Fibroblast of skin of scalp (primary cell): ENCODE measurements around the gene GLB1L2.
"Not testable (repeated sequence)": the region's sequence is repeated elsewhere in the genome, so short reads cannot be mapped to it uniquely, and the experiment has no call there.

Source experiments
- DNase-seq: peaks from one replicate; pipeline ENCODE4 v3.0.0-alpha.2; 2013

The GLB1L2 gene

DNA sequence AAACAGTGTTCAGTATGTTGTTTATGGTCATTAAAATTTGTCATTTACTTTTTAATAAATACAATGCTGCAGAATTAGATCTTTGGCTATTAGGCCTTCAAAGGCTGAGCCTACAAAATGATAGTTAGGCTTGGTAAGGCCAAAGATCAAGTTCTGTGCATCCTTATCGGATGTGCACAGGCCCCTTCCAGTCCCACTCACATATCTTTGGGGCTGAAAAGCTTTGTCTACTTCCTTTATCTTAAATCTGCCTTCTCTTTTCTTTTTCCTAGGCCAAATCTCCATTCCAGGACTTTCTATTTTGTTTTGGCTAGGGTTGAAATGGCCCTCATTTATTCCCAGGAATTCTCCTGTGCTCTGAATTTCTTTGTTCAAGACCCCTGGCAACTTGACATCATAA is 3.4 kb upstream of the GLB1L2 start:
- DNase-seq = no peak

DNA sequence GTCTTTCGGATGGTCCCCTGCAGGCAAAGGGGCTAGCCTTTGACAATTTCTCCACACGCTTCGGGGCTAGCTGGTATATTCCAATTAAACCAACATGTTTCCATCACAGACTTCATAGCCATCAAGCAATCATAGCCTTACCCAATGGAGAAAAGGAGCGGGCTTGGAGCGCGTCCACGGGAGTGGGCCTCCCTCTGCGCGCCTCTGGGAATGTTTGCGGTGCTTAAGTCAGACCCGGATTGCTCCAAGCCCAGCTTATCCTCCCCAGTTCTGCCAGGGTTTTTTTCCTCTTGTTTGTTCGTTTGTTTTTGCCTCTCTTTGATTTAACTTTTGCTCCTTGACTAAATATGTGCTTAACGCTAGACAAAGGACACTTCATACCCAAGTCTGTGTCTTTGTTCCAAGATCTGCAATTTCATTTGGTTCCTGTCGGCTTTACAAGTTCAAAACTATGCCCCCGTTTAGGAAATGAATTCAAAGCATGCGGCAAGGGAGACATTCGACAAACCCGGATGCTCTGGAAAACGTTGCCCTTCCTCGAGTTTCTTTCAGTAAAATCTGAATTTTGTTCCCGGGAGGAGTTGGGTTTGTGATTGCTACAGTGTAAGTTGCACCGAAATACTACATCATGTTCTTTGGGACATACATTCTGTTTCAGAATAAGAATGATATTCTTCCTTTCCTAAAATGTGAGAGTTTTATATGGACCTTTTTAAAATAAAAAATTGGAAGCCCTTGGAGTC is 1.0 kb upstream of the GLB1L2 start:
- DNase-seq = no peak

DNA sequence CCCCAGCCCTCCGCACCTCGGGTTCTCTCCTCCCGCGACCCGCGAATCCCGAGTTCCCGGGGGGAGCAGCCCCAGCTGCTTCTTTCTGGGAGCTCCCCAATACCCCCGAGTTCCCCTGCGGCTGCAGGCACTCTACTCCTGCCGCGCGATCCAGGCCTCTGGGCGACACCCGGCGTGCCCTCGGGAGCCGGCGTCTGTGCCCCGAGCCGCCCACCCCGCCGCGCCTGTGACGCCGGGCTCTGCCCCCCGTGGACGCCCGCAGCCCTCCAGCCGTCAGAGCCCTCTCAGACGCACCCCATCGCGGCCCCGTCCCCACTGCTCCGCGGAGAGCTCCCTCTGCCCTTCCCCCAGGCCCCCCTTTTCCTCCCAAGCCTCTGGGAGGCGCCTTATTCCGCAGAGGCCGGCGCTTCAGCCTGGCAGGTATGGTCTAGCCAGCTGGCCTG is 422 bp downstream of the GLB1L2 start:
- DNase-seq = no peak

DNA sequence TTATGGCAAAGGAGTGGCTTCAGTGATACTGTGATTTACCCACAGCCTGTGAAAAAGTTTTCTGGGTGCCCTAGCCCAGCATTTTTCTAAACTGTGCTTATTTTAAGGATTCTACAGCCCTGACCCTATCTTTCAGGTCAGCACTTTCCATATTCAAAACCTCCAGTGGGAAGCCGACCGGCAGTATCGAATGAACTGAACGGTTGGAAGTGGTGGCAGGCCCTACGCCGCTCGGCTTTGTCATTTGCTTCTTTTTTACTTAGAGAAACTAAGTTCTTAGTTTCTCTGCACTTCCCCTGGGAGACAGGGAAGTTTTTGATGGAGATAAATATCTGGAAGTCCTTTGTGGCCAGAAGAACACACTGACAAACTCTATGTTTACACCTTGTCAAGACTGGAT is 994 bp downstream of the GLB1L2 start:
- no peak for DNase-seq

DNA sequence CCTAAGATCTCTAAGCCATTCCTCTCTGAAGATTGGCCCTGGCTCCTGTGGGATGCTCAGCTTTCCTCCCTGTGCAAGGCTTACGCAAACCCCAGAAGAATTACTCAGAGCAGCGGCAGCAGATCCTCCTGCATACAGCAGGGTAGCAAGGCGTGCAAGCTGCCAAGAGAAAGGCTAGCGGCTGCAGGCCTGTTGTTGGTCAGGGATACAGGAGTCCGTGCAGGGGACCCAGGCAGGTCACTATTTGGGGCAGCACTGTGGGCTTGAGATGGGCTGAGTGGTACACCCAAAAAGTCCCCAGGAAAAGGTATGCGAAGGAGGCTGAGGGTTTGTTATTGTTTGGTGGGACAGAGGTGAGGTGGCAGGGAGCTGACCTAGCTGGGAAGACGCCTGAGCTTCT is 1.5 kb downstream of the GLB1L2 start:
- no peak for DNase-seq

DNA sequence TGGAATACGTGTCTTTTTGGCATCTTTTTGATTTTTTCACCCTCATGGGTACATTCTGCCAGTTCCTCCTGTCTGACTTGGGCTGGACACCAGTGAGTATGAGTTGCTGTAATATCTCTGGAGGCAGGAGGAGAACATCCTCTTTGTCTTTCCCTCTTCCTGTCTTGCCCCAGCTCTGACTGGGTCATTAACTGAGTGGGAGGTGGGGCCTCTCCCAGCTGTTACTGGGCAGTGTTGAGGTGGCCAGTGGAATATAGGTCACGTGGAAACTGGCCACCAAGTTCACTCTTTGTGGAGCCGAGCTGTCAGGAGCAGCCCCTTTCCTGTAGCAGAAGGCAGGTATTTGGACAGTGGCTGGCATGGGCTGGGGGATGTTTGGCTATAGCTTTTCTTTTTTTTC is 2.2 kb downstream of the GLB1L2 start:
- DNase-seq = no peak

DNA sequence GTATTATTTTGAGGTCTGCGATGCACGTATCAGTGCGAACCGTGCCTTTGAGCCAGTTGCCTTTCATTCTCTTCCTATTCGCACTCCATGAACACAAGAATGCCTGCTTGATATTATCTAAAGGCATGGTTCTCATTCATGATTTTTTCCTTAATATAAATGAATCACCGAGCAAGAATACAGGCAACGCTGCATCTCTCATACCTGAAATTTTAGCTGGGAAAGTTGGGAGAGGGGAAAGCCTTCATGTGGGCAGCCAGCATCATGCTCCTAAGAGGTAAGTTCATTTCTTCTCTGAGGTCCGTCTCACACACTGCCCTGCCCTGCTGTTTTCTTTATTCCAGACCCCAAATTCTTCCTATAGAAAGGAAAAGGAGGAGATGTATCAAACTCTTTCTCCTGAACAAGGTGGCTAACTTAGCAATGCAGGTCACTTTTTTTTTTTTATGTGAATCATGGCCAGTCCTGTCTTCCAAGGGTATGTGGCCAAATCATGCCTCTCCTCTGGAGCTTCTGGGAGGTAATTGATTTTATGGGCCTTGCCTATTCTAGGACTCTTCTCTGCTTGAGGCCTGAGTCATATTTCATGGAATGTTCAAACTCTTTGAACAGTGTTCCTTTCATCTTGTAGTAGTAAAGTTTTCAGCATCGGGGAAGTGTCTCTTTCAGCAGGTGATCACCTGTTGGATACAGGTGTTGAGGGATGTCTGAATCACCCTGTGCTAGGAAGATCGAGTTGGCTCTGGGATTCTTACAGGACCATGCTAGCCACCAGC is 3.2 kb downstream of the GLB1L2 start:
- DNase-seq = no peak

DNA sequence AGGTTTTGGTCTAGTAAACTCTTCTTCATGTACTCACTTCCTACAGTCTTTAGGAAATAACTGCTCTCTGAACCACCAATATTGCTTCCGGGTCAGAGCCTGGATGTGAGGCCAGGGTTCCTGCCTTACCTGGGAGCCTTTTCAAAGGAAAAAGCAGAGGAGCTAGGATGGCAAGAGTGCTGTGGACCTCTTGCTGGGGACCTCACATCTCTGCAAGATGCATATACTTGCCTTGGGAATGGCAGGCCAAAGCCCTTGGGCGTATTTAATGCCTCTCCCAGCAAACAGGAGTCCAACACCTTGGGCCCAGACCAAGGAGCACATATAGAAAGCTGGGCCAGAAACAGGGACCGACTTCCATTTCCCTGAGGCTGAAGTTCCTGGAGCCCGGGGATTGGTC is 5.3 kb downstream of the GLB1L2 start:
- no peak for DNase-seq

DNA sequence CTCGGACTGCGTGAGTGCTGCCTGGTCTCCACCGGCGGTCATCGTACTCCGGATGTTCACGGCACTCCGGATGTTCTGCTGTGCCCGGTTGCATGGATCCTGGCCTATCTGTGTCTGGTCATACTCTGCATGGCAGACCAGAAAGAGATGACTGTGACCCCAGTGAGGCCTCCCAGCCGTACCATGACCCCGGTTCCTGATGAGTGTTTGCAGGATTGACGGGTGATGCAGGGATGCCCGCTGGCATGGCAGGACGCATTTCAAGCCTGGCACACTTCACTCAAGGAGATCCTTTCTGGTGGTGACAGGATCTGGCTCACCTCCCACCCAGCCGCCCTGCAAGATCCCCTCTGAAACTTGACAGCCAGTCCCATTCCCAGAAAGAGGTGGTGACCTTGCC is 6.3 kb downstream of the GLB1L2 start:
- DNase-seq = no peak

DNA sequence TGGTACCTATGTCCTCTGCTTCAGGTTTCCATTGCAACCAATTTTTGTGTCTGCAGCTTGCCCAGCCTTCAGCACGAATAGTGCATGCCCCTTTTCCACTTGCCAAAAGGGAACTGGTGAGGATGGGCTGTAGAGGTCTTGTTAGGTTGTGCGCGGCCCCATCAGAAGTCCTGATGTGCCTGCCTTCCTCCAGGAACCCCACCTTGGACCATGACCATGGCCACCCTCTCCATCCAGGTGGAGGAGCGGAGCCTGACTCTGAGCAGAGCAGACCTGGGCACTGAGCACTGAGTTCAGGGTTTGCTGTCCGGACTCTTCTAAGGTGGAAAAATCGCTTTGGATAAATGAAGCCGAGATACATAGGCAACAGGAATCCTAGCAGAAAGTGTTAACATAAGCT is 6.9 kb downstream of the GLB1L2 start:
- no peak for DNase-seq

DNA sequence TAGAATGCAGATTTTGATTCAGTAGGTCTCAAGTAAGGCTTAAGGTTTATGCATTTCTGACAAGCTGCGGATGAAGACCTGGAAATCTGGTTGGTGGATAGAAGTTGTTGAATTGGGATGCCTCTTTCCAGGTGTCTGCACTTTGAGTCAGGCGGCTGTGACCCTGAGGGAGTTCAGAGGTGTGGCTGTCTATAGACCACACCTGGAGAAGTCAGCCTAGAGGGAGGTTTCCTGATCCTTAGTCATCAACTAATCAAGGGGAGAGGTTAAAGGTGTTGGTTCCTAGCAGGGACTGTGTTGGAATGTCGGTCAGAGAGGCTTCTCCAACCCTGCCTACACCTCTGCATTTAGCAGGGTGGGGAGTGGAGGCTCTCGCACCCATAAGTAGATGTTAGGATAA is 8.0 kb downstream of the GLB1L2 start:
- DNase-seq = no peak

DNA sequence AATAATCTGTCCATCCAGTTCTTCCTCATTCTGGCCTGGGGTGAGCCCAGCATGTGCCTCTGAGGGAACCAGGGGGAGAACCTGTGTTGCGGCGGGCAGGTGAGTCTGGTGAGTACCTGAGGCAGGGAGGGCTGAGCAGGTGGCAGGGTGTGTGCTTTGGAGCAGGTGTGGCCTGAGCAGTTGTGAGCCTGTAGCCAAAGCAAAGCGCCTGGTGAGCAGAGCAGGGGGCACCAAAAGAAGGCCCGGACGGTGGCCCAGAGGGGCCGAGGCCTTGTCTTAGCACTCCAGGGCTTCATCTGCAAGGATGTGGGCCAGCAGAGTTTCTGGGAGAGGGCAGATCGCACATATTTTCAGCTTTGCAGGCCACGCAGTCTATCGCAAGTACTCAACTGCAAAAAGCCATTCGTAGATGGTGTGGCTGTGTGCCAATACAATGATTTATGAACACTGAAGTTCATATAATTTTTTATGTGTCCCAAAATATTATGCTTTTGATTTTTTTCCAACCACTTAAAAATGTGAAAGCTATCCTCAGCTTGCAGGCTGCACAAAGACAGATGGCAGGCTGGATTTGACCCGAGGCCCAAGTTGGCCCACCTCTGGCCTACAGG is 8.7 kb downstream of the GLB1L2 start:
- DNase-seq = no peak

DNA sequence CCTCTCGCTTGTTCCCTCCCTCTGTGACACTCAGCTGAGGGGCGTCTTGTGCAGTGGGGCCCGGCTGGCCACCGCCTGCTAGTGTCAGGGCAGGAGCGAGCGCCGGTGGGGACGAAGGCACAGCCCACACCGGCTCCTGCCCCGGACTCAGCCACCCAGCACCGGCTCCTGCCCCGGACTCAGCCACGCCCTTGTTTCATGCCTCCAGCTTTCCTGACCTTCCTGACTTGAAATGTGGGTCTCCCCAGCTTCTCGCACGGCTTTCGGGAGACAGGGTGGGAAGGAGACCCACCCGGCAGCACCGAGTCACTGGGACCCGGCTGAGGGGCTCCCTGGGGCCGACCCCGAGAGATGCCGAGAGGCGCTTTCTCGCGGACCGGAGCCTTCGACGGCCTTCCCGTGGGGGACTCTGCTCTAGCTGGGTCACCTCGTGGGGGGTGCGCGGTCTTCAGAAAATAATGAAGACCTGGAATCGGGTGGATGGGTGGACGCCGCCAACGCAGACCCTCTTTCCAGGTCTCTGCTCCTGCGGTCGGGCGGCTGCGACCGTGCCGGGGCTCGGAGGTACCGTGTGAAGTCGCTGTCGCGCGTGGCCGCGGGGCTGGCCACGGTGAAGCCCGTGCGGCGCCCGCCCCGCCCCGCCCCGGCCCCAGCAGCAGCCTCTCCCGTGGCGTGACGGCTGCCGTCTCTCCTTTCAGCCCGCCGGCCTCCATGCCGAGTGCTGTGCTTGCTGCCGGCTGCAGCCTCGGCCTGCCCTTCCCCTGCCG is 10.2 kb downstream of the GLB1L2 start:
- DNase-seq = no peak

DNA sequence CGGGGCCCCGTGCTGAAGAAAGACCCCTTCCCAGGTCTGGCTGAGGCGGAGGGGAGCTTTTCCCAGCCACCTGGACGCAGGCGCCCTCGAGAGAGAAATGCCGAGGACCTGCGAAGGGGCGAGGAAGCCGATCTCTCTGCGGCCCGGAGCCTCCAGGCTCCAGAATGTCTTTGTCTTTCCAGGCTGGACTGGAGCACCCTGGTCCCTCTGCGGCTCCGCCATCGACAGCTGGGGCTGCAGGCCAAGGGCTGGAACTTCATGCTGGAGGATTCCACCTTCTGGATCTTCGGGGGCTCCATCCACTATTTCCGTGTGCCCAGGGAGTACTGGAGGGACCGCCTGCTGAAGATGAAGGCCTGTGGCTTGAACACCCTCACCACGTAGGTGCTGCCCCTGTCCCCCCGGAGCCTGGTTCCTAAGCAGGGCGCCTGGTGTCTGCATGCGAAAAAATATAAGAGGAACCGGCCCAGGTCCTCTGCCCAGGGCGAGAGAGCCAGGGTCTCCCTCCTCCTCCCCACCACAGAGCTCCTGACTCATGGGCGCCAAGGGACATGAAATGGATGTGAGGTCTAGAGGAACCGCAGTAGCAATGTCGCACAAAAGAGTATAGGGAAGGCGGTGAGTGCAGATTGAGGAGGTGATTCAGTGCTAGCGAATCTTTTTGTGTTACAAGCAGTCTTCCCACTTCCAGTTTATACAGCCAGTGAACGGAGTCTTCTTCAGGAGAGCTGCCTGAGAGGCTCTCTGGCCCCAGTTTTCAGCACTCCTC is 11.0 kb downstream of the GLB1L2 start:
- no peak for DNase-seq

DNA sequence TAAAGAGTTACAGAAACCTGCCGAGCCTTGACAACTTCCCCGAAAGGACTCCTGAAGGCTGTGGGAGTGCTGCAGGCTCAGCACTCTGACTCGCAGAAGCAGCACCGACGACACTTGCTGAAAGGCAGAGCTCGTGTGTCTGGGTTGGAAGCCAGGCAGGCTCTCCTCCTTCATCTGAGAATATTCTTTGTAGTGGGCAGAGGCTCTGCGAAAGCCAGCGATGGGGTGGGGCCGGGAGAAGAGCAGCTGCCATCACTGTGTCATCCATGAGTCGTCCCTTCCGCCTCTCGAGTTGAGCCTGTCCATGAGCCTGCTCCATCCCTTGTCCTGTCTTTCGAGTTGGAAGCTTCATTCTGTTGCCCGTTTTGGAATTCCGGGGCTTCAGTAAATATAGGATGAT is 11.9 kb downstream of the GLB1L2 start:
- no peak for DNase-seq

DNA sequence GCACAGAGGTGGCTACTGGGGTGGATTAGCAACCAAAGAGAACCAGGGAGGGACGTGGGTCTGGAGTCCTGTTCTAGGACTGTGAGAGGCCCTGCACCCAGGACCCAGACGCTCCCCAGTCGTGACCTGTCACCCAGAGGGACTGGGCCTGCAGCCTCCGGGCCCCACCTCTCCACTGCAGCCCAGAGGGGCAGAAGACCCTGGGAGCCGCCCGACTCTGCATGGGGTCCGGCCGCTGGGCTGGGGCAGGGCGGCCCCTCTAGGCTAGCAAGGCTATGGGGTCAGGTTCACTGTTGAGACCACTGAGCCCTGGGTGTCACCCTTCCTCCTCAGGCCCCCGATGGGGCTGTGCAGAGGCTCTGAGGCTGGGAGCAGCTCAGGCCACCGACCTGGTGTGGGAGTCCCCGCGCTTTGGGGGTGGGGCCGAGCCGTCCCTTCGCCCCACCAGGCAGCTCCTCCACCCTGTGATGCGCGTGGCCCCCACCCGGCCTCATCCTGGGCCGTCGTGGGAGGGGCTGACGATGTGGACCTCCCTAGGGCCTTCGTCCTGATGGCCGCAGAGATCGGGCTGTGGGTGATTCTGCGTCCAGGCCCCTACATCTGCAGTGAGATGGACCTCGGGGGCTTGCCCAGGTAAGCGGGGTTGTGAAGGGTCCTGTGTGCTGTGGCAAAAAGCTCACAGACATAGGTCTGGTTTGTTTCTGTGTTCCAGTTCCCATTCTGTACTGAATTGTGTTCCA is 12.9 kb downstream of the GLB1L2 start:
- DNase-seq = not testable (repeated sequence)

DNA sequence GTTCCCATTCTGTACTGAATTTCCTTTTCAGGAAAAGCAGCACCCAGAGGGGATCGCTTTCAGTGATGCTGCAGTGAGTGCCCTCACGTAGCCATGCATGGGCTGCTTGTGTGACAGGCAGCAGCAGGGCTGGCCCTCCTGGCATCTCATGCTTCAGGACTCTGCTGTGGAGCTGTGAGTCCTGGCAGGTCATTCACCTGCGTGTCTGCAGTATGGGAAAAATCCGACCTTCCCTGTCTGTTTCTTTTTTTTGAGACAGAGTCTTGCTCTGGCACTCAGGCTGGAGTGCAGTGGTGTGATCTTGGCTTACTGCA is 13.4 kb downstream of the GLB1L2 start:
- DNase-seq = no peak

DNA sequence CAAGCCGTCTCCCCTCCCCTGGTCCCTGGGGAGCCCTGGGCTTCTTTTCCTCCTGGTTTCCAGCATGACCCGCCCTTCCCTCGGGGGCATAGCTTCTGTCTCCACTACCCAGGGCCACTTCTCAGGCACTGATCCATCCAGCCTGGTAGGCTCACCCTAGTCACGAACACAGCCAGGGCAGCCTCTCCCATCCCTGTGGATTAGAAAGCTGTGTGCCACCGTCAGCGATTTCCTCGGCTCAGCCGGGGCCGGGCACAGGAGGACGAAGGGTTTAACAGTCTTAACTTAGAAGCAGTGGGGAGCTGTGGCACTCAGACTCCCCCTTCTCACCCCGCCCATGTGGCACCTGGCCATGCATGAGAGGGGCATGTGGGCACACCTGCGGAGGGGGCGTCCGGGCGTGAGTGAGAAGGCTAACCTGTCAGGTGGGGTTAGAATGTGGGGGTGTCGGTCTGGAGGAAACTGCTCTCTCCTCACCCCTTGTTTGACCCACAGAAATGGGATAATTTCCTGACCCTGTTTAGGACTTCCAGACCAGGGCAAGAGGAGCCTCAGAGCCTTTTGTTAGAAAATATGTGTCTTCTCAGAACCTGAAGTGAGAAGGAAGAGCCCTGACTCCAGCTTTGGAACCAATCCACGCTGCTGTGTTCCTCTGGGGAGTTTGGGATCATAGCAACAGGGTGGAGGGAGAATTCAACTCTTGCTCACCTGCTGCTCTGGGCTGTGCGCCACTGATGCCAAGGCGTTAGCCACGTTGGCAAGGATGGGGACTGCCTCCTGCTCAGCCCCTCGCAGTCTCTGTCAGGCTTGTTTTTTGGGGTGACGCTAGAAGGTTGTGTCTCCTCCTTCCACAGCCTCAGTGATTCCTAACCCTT is 14.6 kb downstream of the GLB1L2 start:
- no peak for DNase-seq

DNA sequence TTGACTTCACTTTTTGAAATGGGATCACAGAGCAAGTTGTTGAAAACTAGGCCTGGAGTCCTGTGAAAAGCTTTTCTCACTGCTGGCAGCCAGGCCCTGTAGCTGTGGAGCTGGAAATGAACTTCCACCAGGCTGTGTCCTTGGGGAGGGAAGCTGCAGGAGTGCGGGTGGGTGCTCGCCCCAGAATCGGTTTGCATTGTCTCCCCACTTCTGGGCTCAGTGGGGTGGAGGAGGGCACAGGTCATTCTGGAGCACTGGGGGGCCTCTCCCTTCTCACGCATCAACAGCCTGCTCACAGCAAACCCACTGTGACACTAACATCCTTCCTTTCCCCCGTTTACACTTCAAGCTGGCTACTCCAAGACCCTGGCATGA is 15.2 kb downstream of the GLB1L2 start:
- no peak for DNase-seq

DNA sequence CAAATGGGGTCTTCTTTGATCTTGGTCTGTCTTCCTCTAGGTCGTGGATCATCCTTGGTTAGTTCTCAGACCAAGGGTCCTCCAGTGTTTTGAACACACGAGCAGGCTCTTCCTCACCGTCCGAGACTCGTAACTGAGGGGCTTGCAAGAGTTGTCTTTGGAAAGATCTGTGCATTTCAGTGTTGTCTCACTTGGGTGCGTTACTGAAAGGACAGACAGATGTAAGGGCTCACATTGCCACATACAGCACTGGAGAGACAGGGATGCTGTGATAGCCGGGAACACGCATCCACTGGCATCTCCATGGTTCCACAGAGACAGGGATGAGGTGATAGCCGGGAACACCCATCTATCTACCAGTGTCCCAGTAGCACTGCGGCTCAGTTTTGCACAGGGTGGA is 15.7 kb downstream of the GLB1L2 start:
- no peak for DNase-seq
